ENCODE data around the gene SAMD4A.
"Not testable (repeated sequence)": the region's sequence is repeated elsewhere in the genome, so short reads cannot be mapped to it uniquely, and the experiment has no call there.

The SAMD4A gene

GRCh38 chr14:54739514-54739913 is 172.6 kb downstream of the SAMD4A start:
- no peak for FAIRE-seq

GRCh38 chr14:54742492-54743350 is 175.8 kb downstream of the SAMD4A start:
- no peak for FAIRE-seq

- no peak for FAIRE-seq
Measured at GRCh38 chr14:54743382-54743781, 176.5 kb downstream of the SAMD4A start.

GRCh38 chr14:54746019-54746418 is 179.1 kb downstream of the SAMD4A start:
- FAIRE-seq: no peak

- no peak for FAIRE-seq
Measured at GRCh38 chr14:54747616-54748015, 180.7 kb downstream of the SAMD4A start.

GRCh38 chr14:54749180-54749579 is 182.3 kb downstream of the SAMD4A start:
- no peak for FAIRE-seq

GRCh38 chr14:54749727-54750126 is 182.8 kb downstream of the SAMD4A start:
- no peak for FAIRE-seq

- not testable (repeated sequence) for FAIRE-seq
Measured at GRCh38 chr14:54752611-54753010, 185.7 kb downstream of the SAMD4A start.

- not testable (repeated sequence) for FAIRE-seq
Measured at GRCh38 chr14:54753396-54753795, 186.5 kb downstream of the SAMD4A start.

GRCh38 chr14:54754116-54754622 is 187.2 kb downstream of the SAMD4A start:
- no peak for FAIRE-seq

GRCh38 chr14:54754623-54755386 is 187.9 kb downstream of the SAMD4A start:
- FAIRE-seq: no peak

- no peak for FAIRE-seq
Measured at GRCh38 chr14:54756656-54757392, 189.9 kb downstream of the SAMD4A start.

GRCh38 chr14:54758041-54758440 is 191.1 kb downstream of the SAMD4A start:
- FAIRE-seq: no peak

- no peak for FAIRE-seq
Measured at GRCh38 chr14:54759982-54760585, 193.2 kb downstream of the SAMD4A start.

GRCh38 chr14:54760866-54761575 is 194.1 kb downstream of the SAMD4A start:
- no peak for FAIRE-seq

GRCh38 chr14:54761835-54762234 is 194.9 kb downstream of the SAMD4A start:
- no peak for FAIRE-seq

GRCh38 chr14:54762296-54762695 is 195.4 kb downstream of the SAMD4A start:
- FAIRE-seq: no peak

GRCh38 chr14:54763761-54764160 is 196.8 kb downstream of the SAMD4A start:
- FAIRE-seq: no peak

GRCh38 chr14:54766276-54767138 is 199.6 kb downstream of the SAMD4A start:
- no peak for FAIRE-seq

- FAIRE-seq: no peak
Measured at GRCh38 chr14:54767139-54767431, 200.2 kb downstream of the SAMD4A start.

- FAIRE-seq: no peak
Measured at GRCh38 chr14:54767450-54767849, 200.5 kb downstream of the SAMD4A start.
